Thoracic aorta (tissue), 2 donors: ENCODE measurements around the gene GAK. TPM values are rescaled to one million over a fixed set of nuclear protein-coding genes. Genes with fewer than 3 reads are reported as not detected.

Experiments used
- ATAC-seq: fragments of 150-250 bp; one replicate; pipeline ENCODE4 v1.8.0; 2017; ENCODE audit warnings: low read depth; ENCODE audit not compliant: insufficient number of reproducible peaks, low FRiP score
- DNase-seq: peaks from one replicate; pipeline ENCODE4 v3.0.0-alpha.2; 2020; ENCODE audit warnings: low spot score
- H3K27ac ChIP-seq, 2 donors: fragments of 200-600 bp; sonication (generic); 1 replicate in 1 of 2; 2 replicates in 1 of 2; pipeline ENCODE4 v1.5.1; 2016; ENCODE audit warnings: mild to moderate bottlenecking in 2 of 2, moderate library complexity in 2 of 2
- H3K27me3 ChIP-seq: fragments of 200-600 bp; sonication (generic); replicated peaks from 2 replicates; pipeline ENCODE4 v1.6.0; 2016; ENCODE audit warnings: mild to moderate bottlenecking; ENCODE audit not compliant: insufficient read depth
- H3K36me3 ChIP-seq: fragments of 200-600 bp; sonication (generic); one replicate; pipeline ENCODE4 v1.5.1; 2016
- H3K4me1 ChIP-seq, 2 donors: fragments of 200-600 bp; sonication (generic); 1 replicate in 1 of 2; 2 replicates in 1 of 2; pipeline versions ENCODE4 v1.5.1 to v1.6.0; 2016; ENCODE audit warnings: low read depth in 2 of 2, mild to moderate bottlenecking in 1 of 2; ENCODE audit not compliant: control insufficient read depth in 1 of 2
- H3K4me3 ChIP-seq: fragments of 200-600 bp; sonication (generic); 2 replicates; pipeline ENCODE4 v1.5.1; 2016; ENCODE audit warnings: mild to moderate bottlenecking
- H3K9me3 ChIP-seq: fragments of 200-600 bp; sonication (generic); 2 replicates; pipeline ENCODE4 v1.5.1; 2016
- total RNA-seq, 2 donors: library from RNA; depleted of rRNA; stranded (reverse); fragments of >200 nt; gene quantifications; one replicate each; pipeline versions ENCODE4 v1.1.0 to v1.2.3, GENCODE V29; 2016
- TF ChIP-seq, protein P1 (sequence below): fragments of 200-600 bp; sonication (generic); IDR thresholded peaks from one replicate; pipeline ENCODE4 v1.5.1; 2019; ENCODE audit warnings: antibody characterized with exemption

The GAK gene
- total RNA-seq, 2 donors from 2014 or later = 111 to 170 TPM

DNA sequence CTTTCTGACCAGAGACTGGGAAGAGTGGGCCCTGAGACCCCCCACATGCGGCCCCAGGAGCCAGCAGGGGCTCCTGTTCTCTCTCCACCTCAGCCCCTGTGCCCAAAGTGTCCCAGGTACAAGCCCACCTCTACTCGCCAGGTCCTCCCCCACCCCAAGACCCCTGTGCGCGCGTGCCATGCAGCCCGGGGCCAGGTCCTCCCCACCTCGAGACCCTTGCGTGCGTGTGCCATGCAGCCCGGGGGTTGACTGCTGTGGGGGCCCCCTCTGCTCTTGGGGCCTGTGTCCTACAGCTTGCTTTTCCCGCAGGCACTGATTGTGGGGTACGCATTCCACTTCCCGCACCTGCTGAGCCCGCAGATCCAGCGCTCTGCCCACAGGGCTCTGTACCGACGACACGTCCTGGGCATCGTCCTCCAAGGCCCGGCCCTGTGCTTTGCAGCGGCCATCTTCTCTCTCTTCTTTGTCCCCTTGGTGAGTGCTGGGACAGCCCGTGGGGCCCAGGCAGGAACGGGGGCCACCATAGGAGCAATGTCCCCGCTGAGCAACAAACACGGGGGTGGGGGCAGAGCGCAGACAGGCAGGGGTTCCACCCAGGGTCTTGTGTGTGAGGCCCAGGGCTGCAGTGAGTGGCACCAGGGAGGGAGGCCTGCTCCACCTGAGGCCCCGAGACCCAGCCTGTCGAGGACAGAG lies 20.9 kb upstream of the GAK start:
- ATAC-seq = no peak
- no peak for DNase-seq
- peaks cover 9% of the 10 kb centered on the region for H3K36me3 ChIP-seq

DNA sequence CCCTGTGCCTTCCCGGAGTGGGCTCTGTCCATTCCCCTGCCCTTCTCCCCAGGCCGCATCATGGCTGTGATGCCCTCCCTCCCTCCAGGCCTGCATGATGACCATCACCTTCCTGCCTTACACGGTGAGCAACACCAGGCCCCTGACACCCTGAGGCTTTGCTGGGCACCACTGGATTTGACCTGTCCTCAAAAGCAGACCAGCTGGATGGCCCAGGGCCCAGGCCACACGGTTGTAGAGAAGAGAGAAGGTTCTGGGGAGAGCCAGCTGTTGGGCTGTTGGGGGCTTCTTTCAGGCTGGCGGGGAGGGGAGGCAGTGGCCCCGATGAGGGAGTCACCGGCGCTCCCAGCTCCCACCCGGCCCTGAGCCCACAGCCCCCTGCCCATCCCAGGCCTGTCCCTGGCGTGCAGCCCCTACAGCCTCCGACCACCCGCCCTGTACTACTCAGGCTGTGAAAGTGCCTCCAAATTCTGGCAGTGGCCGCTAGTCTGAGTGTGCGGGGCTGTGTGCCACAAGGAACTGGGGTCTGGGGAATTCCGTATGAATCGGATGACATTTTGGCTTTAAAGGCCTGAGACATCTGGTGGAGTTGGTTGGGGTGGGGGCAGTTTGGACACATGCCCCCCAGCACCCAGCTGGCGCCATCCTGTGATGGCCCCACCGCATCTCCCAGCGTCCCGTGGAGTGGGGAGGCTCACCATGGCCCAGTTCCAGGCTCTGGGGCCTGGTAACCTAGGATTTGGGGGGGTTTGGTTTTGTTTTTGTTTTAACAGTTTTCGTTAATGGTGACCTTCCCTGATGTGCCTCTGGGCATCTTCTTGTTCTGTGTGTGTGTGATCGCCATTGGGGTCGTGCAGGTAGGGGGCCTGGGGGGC lies 19.7 kb upstream of the GAK start:
- Histone ChIP-seq H3K4me1 (no peaks in the 10 kb centered on the region), H3K4me3 (no peak overlapping the region), H3K27me3 (no peaks in the 10 kb centered on the region), H3K27ac (no peak overlapping the region), H3K36me3 (peaks cover 9% of the 10 kb centered on the region), H3K9me3 (no peaks in the 10 kb centered on the region)
- DNase-seq (no peak), ATAC-seq (no peak)
- TF ChIP-seq, protein P1, sequence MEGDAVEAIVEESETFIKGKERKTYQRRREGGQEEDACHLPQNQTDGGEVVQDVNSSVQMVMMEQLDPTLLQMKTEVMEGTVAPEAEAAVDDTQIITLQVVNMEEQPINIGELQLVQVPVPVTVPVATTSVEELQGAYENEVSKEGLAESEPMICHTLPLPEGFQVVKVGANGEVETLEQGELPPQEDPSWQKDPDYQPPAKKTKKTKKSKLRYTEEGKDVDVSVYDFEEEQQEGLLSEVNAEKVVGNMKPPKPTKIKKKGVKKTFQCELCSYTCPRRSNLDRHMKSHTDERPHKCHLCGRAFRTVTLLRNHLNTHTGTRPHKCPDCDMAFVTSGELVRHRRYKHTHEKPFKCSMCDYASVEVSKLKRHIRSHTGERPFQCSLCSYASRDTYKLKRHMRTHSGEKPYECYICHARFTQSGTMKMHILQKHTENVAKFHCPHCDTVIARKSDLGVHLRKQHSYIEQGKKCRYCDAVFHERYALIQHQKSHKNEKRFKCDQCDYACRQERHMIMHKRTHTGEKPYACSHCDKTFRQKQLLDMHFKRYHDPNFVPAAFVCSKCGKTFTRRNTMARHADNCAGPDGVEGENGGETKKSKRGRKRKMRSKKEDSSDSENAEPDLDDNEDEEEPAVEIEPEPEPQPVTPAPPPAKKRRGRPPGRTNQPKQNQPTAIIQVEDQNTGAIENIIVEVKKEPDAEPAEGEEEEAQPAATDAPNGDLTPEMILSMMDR = no peak

More for the DNA sequence above, 20.9 kb upstream of the GAK start:
- Histone ChIP-seq H3K4me3 (no peak overlapping the region), H3K9me3 (no peaks in the 10 kb centered on the region), H3K4me1 (no peaks in the 10 kb centered on the region), H3K27ac (no peak overlapping the region), H3K27me3 (no peaks in the 10 kb centered on the region)
- TF ChIP-seq, protein P1 = no peak

DNA sequence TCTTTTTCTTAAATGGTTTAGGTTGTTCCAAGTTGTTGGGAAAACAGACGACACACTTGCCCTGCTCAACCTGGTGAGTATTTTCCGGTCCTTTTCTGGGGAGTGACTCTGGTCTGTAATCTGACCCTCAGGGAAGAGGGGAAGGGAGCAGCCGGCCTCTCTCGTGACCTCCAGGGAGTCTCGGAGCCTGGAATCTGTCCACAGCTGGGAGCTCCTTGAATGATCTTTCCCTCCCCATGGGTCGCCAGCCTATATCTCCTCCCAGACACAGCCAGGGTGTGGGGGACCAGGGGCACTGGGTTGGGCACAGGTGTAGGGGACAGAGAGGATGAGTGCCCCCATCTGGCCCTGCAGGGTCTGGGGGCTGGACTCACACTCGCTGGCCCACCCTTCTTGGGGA lies 19.1 kb upstream of the GAK start:
- TF ChIP-seq, protein P1 = no peak
- Histone ChIP-seq H3K27me3 (no peaks in the 10 kb centered on the region), H3K36me3 (peaks cover 9% of the 10 kb centered on the region), H3K27ac (no peak overlapping the region), H3K9me3 (no peaks in the 10 kb centered on the region), H3K4me3 (no peak overlapping the region), H3K4me1 (no peaks in the 10 kb centered on the region)
- DNase-seq (no peak), ATAC-seq (no peak)

DNA sequence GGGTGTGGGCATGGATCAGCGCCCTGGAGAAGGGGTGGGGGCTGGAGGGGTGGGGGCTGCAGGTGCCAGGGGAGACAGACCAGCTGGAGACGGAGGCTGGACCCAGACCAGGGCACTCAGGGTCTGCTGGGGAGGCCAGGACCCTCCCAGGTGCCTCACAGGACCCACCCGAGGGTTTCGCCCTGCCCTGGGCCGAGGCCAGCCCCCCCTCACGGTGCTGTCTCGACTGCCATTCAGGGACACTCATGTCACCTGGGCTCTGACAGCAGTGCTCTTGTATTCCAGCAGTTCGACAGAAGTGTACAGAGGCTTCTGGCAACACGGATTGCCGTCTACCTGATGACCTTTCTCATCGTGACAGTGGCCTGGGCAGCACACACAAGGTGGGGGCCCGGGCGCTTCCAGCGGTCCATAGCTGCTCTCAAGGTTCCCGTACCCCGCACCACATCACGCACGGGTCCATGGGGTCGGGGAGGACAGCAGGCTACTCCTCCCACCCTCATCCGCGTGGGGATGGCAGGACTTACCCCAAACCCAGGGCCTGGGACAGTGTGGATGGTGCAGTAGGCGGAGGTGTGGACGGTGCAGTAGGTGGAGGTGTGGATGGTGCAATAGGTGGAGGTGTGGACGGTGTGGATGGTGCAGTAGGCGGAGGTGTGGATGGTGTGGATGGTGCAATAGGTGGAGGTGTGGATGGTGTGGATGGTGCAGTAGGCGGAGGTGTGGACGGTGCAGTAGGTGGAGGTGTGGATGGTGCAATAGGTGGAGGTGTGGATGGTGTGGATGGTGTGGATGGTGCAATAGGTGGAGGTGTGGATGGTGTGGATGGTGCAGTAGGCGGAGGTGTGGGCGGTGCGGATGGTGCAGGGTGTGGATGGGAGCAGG lies 18.3 kb upstream of the GAK start:
- Histone ChIP-seq H3K4me1 (no peaks in the 10 kb centered on the region), H3K9me3 (no peaks in the 10 kb centered on the region), H3K36me3 (peaks cover 9% of the 10 kb centered on the region), H3K27me3 (no peaks in the 10 kb centered on the region), H3K27ac (no peak overlapping the region), H3K4me3 (no peak overlapping the region)
- ATAC-seq (no peak), DNase-seq (no peak)
- TF ChIP-seq, protein P1 = no peak
